ENCODE data around the gene KCNE5. TPM values are rescaled to one million over a fixed set of nuclear protein-coding genes. Genes with fewer than 3 reads are reported as not detected.
"Not testable (repeated sequence)": the region's sequence is repeated elsewhere in the genome, so short reads cannot be mapped to it uniquely, and the experiment has no call there.

The KCNE5 gene
- total RNA-seq, 4 donors from 2014 or later: not detected

DNA sequence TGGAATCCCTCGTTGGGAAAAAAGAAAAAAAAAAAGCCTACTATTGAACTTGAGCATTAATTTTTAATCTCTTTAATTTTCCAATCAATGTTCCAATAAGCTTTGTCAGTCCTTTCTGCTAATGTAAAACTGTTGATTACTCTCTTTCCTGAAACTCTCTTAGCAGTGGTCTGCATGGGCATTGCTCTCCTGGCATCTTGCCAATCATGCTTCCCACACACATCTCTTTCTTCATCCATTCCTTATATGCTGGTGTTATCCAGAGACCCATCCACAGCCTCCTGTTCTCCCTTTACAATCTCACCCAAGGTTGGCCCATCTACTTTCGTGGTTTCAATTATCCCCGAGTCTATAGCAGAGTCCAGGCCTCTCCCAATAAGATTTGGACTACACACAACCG, 31.8 kb upstream of the KCNE5 start:
- no peaks in the 10 kb centered on the region for H3K9me3 ChIP-seq
- DNase-seq: no peak
- no peak overlapping the region for H3K27ac ChIP-seq
- H3K36me3 ChIP-seq: peaks cover 0 to 3% (median 0%) of the 10 kb centered on the region in 3 donors
- no peaks in the 10 kb centered on the region for H3K27me3 ChIP-seq
- TF ChIP-seq, protein P1, sequence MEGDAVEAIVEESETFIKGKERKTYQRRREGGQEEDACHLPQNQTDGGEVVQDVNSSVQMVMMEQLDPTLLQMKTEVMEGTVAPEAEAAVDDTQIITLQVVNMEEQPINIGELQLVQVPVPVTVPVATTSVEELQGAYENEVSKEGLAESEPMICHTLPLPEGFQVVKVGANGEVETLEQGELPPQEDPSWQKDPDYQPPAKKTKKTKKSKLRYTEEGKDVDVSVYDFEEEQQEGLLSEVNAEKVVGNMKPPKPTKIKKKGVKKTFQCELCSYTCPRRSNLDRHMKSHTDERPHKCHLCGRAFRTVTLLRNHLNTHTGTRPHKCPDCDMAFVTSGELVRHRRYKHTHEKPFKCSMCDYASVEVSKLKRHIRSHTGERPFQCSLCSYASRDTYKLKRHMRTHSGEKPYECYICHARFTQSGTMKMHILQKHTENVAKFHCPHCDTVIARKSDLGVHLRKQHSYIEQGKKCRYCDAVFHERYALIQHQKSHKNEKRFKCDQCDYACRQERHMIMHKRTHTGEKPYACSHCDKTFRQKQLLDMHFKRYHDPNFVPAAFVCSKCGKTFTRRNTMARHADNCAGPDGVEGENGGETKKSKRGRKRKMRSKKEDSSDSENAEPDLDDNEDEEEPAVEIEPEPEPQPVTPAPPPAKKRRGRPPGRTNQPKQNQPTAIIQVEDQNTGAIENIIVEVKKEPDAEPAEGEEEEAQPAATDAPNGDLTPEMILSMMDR (IDR thresholded peaks at IDR 0.05): no peak
- no peak for TF ChIP-seq POLR2A (IDR thresholded peaks at IDR 0.05)
- no peak overlapping the region for H3K4me3 ChIP-seq
- no peaks in the 10 kb centered on the region for H3K4me1 ChIP-seq

DNA sequence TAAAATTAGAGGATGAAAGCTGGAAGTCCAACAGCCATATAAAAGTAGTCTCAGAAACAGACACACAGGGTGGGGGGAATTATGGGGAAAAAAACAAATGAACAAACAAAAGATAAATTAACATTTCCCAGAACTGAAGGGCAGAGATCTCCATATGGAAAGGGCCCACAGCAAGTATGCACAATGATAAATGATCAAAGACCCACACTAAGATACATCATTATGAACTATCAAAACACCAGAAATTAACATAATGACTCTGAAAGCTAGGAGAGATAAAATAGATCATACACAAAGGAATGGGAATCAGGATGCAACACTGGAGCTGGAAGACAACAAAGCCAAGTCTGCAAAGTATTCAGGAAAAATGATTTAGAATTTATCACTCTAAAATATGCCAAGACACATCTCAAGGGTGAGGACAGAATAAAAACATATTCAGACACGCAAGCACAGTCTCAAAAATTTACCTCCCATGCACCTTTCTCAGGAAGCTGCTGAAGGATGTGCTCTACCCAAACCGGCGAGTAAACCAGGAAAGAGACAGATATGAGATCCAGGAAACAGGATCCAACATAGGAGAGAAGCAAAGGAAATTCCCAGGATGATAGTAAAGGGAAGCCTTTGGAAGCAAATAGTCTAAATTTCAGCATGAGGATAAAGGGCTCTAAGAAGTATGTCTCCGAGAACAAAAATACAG, 30.7 kb upstream of the KCNE5 start:
- no peak for DNase-seq
- peaks cover 0 to 3% (median 0%) of the 10 kb centered on the region in 3 donors for H3K36me3 ChIP-seq
- no peak overlapping the region for H3K4me3 ChIP-seq
- TF ChIP-seq POLR2A (IDR thresholded peaks at IDR 0.05): no peak
- TF ChIP-seq, protein P1 (IDR thresholded peaks at IDR 0.05): no peak
- no peaks in the 10 kb centered on the region for H3K4me1 ChIP-seq
- H3K27ac ChIP-seq: no peak overlapping the region
- H3K27me3 ChIP-seq: no peaks in the 10 kb centered on the region
- H3K9me3 ChIP-seq: no peaks in the 10 kb centered on the region

DNA sequence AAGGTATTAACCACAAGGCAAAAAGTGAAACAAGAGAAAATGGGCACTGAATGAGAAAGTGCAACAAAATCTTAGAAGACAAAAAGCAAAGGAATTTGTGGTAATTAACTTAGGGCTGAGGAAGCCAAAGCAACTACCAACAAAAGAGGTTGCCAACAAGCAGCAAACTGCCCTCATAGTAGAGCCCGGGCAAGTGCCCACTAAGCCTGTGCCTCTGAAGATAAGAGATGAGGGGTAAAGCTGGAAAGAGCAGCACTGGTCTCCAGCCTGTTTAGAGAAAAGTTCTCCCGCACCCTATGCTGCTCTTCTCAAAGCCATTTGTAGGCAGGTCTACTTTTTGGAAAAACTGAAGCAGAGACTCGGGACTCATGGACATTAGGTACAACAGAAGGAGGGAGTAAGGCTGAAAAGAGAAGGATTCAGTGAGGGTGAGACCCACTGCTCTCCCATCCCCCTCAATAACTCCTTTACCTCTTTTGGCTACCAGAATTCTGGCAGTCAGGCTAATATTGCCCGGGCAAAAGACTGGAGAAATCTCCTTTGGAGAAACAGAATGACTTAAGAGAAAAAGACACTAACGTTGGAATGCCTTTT, 29.6 kb upstream of the KCNE5 start:
- no peaks in the 10 kb centered on the region for H3K4me1 ChIP-seq
- H3K9me3 ChIP-seq: no peaks in the 10 kb centered on the region
- DNase-seq: no peak
- H3K27me3 ChIP-seq: no peaks in the 10 kb centered on the region
- peaks cover 0 to 3% (median 0%) of the 10 kb centered on the region in 3 donors for H3K36me3 ChIP-seq
- TF ChIP-seq, protein P1 (IDR thresholded peaks at IDR 0.05): no peak
- TF ChIP-seq POLR2A (IDR thresholded peaks at IDR 0.05): no peak
- H3K27ac ChIP-seq: no peak overlapping the region
- H3K4me3 ChIP-seq: no peak overlapping the region

DNA sequence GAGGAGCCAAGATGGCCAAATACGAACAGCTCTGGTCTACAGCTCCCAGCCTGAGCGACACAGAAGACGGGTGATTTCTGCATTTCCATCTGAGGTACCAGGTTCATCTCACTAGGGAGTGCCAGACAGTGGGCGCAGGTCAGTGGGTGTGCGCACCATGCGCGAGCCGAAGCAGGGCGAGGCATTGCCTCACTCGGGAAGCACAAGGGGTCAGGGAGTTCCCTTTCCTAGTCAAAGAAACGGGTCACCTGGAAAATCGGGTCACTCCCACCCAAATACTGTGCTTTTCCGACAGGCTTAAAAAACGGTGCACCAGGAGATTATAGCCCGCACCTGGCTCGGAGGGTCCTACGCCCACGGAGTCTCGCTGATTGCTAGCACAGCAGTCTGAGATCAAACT, 19.7 kb upstream of the KCNE5 start:
- not testable (repeated sequence) for H3K36me3 ChIP-seq, H3K27ac ChIP-seq, H3K27me3 ChIP-seq, H3K9me3 ChIP-seq, H3K4me1 ChIP-seq, DNase-seq, H3K4me3 ChIP-seq

DNA sequence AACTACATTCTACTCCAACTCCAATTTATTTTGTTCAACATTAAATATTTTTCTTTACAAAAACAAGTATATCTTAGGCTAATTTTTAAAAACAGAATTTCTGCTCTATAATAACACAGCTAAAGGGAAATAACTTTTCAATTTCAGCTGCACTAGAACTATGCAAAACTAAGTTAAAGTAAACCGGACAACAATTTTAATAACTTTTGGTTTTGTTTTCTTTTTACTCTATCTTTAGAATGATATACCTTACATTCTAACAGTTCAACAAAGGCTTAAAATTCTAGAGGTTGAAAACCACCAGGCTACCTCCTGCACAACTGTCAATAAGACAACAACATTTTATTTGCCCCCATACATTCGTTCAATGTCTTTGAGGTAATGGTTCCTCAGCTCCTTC, 18.7 kb upstream of the KCNE5 start:
- DNase-seq: no peak

DNA sequence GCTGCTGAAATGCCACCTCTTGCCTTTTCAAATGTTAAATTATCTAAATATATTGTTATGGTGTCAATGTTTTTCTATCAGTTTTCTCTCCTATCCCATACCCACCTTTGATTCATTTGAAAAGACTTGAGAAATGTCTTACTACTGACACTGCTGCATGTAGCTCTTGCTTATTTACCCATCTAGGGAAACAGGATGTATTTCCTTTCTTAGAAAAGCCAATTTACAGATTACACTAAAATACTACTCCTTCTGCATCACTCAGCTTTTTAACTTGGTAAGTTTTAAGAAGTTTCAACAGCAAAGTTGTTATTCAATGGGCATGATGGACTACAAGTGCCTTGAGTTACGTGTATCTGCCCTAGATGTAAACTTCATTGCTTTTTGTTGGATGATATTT, 13.2 kb upstream of the KCNE5 start:
- TF ChIP-seq POLR2A (IDR thresholded peaks at IDR 0.05): no peak
- TF ChIP-seq, protein P1 (IDR thresholded peaks at IDR 0.05): no peak
- no peak for DNase-seq
- Histone ChIP-seq H3K36me3 (no peaks in the 10 kb centered on the region), H3K27ac (no peak overlapping the region), H3K27me3 (no peaks in the 10 kb centered on the region), H3K4me3 (no peak overlapping the region), H3K9me3 (no peaks in the 10 kb centered on the region), H3K4me1 (no peaks in the 10 kb centered on the region)

More for the DNA sequence above, 18.7 kb upstream of the KCNE5 start:
- Histone ChIP-seq H3K4me3 (no peak overlapping the region), H3K36me3 (no peaks in the 10 kb centered on the region), H3K4me1 (no peaks in the 10 kb centered on the region), H3K27ac (no peak overlapping the region), H3K27me3 (no peaks in the 10 kb centered on the region), H3K9me3 (no peaks in the 10 kb centered on the region)
- TF ChIP-seq POLR2A (IDR thresholded peaks at IDR 0.05): no peak
- TF ChIP-seq, protein P1 (IDR thresholded peaks at IDR 0.05): no peak

DNA sequence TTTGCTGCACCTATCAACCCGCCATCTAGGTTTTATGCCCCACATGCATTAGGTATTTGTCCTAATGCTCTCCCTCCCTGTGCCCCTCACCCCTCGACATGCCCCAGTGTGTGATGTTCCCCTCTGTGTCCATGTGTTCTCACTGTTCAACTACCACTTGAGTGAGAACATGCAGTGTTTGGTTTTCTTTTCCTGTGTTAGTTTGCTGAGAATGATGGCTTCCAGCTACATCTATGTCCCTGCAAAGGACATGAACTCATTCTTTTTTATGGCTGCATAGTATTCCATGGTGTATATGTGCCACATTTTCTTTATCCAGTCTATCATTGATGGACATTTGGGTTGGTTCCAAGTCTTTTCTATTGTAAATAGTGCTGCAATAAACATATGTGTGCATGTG, 12.5 kb upstream of the KCNE5 start:
- H3K27me3 ChIP-seq, H3K4me3 ChIP-seq, H3K27ac ChIP-seq, H3K9me3 ChIP-seq, H3K4me1 ChIP-seq, H3K36me3 ChIP-seq, DNase-seq: not testable (repeated sequence)

Data from Peyer's patch (tissue), 4 donors.